RCC 7860 (cell line): Measurements from ENCODE around the gene POLN.

ENCODE experiments used
- DNase-seq: peaks from one replicate; pipeline ENCODE4 v3.0.0-alpha.2; 2015; ENCODE audit warnings: low spot score
- FAIRE-seq: peaks from 2 replicates; lab custom pipeline; 2012; peaks lifted over from hg19 to GRCh38; lab: Jason Lieb, UNC

POLN gene

GRCh38 chr4:2091990-2092668 is 149.8 kb downstream of the POLN start:
- FAIRE-seq: no peak
- no peak for DNase-seq

- no peak for DNase-seq
- FAIRE-seq: no peak
Measured at GRCh38 chr4:2090642-2091041, 151.3 kb downstream of the POLN start.

GRCh38 chr4:2089222-2089621 is 152.7 kb downstream of the POLN start:
- FAIRE-seq (no peak), DNase-seq (no peak)

- no peak for FAIRE-seq
Measured at GRCh38 chr4:2087170-2087569, 154.8 kb downstream of the POLN start.

GRCh38 chr4:2085496-2085901 is 156.4 kb downstream of the POLN start:
- DNase-seq (no peak), FAIRE-seq (no peak)

More at GRCh38 chr4:2087170-2087569, 154.8 kb downstream of the POLN start:
- no peak for DNase-seq

- DNase-seq (no peak), FAIRE-seq (no peak)
Measured at GRCh38 chr4:2084316-2084715, 157.6 kb downstream of the POLN start.

GRCh38 chr4:2083826-2084160 is 158.1 kb downstream of the POLN start:
- FAIRE-seq: no peak
- no peak for DNase-seq

- DNase-seq (no peak), FAIRE-seq (no peak)
Measured at GRCh38 chr4:2083116-2083825, 158.7 kb downstream of the POLN start.

GRCh38 chr4:2082627-2083026 is 159.3 kb downstream of the POLN start:
- no peak for DNase-seq
- no peak for FAIRE-seq

GRCh38 chr4:2082118-2082517 is 159.8 kb downstream of the POLN start:
- no peak for DNase-seq
- no peak for FAIRE-seq

GRCh38 chr4:2081540-2081939 is 160.4 kb downstream of the POLN start:
- FAIRE-seq (no peak), DNase-seq (no peak)

GRCh38 chr4:2080429-2081300 is 161.3 kb downstream of the POLN start:
- FAIRE-seq: no peak
- DNase-seq: no peak

GRCh38 chr4:2079926-2080325 is 162.0 kb downstream of the POLN start:
- FAIRE-seq: no peak
- no peak for DNase-seq

GRCh38 chr4:2079006-2079405 is 162.9 kb downstream of the POLN start:
- DNase-seq (no peak), FAIRE-seq (no peak)

- FAIRE-seq: no peak
- DNase-seq: no peak
Measured at GRCh38 chr4:2078584-2078983, 163.3 kb downstream of the POLN start.

- DNase-seq (no peak), FAIRE-seq (no peak)
Measured at GRCh38 chr4:2077537-2078460, 164.1 kb downstream of the POLN start.

GRCh38 chr4:2076908-2077536 is 164.9 kb downstream of the POLN start:
- no peak for DNase-seq
- FAIRE-seq: no peak

- FAIRE-seq: no peak
- no peak for DNase-seq
Measured at GRCh38 chr4:2075987-2076907, 165.7 kb downstream of the POLN start.
